LNCAP (cell line): ENCODE data around the gene ARHGAP4.

Experiments
- TF ChIP-seq, protein P1 (sequence below): fragments of 450-650 bp; IDR thresholded peaks from 2 replicates; pipeline ENCODE4 v1.5.1; 2017; ENCODE audit warnings: mild to moderate bottlenecking

The ARHGAP4 gene

DNA sequence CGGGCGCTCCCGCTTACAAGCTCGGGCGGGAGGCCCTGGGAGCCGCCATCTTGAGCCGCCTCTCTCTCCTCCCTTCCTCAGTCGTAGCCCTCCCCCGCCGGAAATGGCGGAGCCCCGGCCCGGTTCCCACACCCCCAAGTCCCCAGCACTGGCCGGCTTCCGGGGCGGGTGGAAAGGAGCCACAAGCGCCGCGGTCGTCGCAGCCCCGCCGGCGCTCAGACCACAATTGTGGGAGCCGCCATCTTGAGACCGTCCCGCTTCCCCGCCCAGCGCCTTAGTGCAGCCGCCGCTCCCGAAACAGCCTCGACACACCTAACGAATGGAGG is 45.0 kb upstream of the ARHGAP4 start:
- TF ChIP-seq, protein P1, sequence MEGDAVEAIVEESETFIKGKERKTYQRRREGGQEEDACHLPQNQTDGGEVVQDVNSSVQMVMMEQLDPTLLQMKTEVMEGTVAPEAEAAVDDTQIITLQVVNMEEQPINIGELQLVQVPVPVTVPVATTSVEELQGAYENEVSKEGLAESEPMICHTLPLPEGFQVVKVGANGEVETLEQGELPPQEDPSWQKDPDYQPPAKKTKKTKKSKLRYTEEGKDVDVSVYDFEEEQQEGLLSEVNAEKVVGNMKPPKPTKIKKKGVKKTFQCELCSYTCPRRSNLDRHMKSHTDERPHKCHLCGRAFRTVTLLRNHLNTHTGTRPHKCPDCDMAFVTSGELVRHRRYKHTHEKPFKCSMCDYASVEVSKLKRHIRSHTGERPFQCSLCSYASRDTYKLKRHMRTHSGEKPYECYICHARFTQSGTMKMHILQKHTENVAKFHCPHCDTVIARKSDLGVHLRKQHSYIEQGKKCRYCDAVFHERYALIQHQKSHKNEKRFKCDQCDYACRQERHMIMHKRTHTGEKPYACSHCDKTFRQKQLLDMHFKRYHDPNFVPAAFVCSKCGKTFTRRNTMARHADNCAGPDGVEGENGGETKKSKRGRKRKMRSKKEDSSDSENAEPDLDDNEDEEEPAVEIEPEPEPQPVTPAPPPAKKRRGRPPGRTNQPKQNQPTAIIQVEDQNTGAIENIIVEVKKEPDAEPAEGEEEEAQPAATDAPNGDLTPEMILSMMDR: no peak

DNA sequence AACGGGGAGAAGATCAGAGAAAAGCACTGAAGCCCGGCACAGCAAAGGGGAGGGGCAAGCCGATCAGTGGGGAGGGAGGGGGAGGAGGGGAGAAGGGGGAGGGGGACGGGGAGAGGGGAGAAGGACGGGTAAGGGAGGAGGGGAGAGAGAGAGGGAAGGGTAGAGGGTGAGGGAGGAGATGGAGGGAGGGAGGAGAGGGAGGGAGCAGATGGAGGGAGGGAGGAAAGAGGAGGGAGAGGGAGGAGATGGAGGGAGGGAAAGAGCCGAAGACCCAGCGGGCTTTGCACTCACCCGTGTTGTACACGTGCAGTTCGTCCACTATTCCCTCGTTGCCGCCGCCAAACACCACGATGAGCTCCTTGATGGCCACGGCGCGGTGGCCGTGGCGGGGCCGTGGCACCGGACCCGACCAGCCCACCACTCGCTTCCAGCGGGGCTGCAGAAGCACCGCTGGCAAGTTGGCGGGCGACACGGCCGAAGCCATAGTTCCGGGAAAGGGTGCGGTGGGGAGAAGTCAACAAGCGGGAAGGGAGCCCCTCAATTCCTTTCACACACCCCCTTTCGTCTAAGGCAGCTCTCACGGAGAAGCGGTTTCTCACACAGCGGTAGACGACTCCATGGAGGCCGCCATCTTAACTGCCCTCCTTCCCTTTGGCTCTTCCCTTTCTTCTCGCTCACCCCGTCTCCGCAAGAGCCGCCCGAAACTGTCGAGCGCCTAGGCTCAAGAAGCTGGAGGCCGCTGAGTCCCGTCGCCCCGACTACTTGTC is 44.5 kb upstream of the ARHGAP4 start:
- TF ChIP-seq, protein P1: no peak

DNA sequence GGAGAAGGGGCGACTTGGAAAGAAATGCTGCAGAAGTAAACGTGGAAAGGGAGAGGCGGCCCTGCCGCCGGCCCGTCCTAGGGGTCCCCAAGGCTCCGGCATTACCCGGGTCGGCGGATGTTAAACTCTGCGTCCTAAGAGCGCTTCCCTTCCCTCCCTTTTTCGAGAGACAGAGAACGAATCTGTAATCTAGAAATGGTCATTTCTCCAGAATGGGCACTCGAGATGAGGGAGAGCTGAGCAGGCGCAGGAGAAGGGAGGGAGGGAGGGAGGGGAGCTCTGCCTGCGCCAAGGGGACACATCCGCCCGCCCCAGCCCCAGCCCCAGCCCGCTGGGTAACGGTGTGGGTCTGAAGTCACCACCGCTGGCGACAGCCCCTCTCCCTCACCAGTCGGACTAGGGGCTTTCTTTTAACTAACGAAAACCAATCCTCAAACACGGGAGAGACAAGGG is 43.9 kb upstream of the ARHGAP4 start:
- TF ChIP-seq, protein P1: no peak

DNA sequence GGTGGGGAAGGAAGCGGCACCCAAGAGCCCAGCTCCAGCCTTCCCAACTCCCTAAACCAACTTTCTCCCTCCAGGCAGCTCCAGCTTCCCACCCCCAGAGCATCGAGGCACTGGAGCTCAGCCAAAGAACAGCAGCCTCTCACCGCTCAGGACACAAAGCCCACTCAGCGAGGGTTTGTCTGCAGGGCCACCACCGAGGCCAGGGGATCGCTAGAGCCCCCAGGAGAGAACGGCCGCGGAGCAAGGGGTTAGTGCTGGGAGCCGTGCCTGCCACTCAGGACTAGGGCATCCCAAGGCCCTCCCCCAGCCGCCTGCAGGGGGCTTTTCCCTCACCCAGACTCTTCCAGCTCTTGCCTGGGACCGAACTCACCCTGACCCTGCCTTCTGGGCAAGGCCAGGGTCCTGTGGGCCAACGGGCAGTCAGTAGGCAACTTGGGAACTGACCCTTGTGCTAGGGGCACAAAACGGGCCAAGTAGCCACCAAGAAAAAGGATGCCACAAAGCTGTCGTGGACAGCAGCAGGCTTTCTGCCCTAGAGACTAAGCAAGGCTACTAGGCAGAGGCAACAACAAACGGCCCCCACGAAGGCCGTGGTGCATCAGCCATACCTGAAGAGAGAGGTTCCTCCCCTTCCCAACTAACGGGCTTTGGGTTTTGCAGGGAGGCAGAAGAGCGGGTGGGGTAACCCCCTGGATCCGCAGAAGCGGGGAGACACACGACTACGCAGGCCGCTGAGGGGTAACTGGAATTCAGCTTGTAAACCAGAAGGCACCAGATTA is 43.2 kb upstream of the ARHGAP4 start:
- TF ChIP-seq, protein P1: no peak

DNA sequence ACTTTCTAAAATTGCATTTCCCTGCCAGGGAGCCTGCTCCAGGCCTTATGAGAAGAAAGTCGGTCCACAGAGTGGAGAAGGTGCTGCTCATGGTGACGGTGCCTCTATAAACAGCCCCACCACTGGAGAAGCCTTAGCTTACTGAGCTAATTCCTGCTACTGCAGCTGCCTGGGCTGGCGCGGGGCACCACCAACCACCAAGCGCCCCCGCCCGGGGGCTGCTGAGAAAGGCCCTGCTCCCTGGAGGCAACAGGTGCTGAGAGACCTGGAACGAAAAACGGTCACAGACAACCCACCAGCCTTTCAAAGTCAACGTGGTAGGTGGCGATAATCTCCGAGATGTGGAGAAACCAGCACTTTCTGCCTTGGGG is 42.7 kb upstream of the ARHGAP4 start:
- TF ChIP-seq, protein P1: peak; percentile 15; the same call in 1 of the 2 replicates

DNA sequence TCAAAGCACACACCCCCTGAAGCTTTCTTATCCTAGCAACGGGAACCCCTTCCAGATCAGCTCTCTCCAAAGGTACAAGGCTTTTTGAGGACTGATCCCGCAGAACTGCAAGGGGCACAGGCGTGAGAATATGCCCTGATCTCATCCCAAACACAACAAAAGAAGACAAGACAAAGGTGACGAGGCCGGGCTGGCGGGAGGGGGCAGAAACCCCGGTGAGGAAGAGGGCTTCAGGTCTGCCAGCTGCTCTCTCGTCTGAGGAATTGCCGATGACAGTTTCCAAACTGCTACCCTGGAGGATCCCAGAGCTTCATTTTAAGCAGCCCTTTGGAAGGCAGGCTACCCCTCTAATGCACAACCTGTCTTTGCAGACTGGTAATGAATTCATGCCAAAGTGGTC is 42.2 kb upstream of the ARHGAP4 start:
- TF ChIP-seq, protein P1: no peak

DNA sequence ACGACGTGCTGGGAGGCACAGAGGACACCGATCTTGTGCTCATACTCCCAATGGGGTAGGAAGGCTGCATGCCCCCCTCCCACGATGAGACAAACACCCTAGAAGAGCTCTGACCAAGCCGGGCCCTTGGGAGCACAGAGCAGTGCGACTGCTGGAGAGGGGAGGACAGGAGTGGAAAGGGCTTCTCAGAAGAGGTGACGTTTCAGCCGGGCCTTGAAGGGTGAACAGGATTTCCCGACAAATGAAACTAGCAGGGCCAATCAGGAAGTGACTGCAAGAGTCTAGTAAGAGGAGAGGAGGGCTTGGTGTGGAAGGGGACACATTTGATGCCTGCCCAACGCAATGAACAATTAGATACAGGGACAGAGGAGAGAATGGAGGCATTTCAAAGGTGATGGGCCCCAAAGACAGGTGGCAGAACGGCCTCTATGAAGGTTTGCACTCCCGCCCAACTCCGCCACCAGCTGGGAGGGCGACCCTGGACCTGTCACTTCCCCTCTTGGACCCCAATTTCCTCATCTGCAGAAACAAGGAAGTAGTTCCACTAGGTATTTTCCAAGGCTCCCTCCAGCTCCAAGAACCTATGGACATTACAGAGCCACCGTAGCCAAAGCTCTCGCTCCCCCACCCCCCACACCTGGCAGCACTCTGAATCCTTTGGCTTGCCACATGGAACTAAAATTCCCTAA is 41.6 kb upstream of the ARHGAP4 start:
- TF ChIP-seq, protein P1: no peak
